CD4-positive, alpha-beta T cell treated with Interleukin-1 beta for 1 hour (primary cell): ENCODE results near the gene MYO5C.
"Not testable (repeated sequence)": the region's sequence is repeated elsewhere in the genome, so short reads cannot be mapped to it uniquely, and the experiment has no call there.

Experiments
- DNase-seq, 2 donors: peaks; one replicate each; pipeline ENCODE4 v3.0.0-alpha.2; 2020 to 2022

MYO5C gene

DNA sequence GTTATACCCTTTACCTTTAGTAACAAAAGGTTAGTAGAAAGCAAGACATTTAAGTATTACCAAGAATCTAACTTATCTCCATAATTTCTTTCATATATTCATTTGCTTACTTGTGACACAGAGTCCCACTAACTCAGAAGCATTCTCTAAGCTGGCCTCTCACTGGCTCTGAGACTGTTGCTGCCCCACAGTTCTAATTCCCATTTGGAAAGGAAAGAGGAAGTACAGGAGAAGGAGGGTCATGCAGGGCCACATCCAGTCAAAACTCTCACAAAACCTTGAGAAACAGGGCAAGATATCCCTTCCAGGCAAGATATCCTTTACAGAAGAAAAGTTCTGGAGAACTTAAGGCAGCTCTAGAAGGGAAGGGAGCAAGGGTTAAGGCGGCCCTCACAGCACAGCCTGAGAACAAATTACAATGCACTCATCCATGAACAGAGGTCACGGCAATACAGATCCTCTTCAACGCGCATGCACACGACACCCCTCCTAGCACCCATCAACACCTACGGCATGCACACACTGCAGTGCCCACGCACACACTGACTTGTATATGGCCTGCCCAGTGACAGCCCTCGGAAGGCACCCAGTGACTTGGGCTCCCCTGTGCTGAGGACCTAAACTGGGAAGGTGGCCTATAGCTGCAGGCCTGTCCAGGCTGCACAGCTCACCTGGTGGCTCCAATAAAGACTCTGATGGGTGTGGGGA, 13.0 kb upstream of the MYO5C start:
- no peak for DNase-seq

DNA sequence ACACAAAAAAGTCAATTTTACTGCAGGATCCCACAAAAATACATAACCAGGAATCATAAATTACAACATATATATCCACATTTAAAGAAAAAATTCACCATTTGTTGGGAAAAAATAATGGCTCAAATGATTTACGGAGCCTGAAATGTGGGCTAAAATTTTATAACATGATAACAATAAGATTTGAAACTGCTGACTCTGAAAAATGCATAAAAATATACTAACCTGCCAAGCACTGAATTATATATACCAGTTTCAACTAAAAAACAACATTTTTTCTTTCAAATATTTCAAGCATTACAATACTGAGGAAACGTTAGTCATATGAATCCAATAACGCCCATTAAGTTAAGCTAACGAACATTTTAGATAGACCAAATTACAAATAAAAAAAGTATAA, 12.2 kb upstream of the MYO5C start:
- no peak for DNase-seq

DNA sequence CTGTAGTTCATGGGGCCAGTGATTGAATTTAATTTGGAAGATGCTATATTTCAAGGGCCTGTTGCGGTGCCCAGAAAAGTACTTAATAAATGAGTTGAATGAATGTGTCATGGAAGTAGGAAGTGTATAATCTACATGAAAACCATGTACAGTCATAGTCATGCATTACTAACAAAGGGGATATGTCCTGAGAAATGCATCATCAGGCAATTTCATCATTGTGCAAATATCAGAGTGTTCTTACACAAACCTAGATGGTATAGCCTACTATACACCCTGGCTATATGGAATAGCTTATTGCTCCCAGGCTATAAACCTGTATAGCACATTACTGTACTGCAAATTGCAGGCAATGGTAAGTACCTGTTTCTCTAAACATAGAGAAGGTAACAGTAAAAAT, 10.7 kb upstream of the MYO5C start:
- DNase-seq = no peak

DNA sequence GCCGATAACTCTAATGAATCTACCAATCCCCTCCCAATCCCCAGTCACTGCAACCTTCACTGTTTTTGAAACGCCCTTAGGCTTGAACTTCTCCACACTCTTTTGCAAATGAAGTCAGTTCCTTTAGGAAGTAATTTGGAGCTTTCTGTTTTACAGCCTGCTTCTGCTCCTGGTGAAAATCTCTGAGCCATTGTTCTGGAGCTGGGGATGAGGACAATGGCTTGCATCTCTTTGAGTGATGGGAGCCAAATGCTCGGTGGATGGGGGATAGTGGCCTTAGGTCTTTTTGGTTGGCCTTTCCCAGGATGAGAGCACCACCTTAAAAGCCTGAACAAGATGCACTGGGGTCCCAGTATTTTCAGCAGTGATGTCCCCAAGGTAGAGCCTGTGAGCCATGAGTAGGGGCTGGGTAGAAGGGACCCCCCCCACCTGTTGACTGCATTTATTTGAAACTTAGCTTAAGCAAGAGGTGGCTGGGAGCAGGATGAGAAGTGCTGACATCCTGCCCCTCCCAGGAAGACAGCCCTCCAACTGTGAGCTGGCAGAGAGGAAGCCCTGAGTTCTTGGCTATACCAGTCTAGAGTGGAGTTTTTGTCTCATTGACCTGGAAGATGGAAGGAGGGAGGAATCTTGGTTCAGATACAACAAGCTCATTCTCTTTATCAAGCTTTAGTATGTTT, 7.6 kb upstream of the MYO5C start:
- DNase-seq = no peak

DNA sequence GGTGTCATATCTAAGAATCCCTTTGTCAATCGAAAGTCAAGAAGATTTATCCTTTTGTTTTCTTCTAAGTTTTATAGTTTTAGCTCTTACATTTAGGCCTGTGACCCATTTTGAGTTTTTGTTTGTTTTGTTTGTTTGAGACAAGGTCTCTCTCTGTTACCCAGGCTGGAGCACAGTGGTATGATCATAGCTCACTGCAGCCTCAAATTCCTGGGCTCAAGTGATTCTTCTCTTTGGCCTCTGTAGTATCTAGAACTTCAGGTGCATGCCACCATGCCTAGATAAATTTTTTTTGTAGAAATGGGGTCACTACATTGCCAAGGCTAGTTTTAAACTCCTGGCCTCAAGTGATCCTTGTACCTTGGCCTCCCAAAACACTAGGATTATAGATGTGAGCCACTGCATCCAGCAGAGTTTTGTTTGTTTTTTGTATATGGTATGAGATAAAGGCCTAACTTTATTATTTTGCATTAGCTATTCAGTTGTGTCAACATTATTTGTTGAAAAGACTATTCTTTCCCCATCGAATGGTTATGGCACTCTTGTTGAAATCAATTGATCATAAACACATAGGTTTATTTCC, 5.8 kb upstream of the MYO5C start:
- no peak for DNase-seq

DNA sequence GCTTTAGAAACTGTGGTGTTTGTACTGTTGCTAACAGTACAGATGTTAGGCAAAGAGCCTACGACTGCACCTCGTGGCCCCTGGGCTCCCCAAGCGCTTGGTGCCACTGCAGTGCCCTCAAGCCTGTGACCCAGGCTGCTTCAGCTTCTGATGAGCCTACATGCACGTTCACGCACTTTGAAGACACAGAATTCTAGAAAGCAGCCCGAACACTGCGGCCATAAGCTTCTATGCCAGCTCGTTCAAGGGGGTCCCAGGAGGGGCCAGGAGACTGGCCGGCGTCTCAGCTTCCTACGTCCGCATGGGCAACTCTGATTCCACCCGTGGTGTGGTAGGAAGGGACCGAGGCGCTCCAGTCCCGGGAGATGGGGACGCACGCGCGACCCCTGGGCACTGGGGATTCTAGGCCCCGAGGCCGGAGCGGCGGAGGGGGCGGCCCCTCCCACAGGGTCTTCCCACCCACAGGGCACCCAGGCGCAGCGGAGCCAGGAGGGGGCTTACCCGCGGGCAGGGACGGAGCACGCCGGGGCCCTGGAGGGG, 653 bp downstream of the MYO5C start:
- DNase-seq = no peak

DNA sequence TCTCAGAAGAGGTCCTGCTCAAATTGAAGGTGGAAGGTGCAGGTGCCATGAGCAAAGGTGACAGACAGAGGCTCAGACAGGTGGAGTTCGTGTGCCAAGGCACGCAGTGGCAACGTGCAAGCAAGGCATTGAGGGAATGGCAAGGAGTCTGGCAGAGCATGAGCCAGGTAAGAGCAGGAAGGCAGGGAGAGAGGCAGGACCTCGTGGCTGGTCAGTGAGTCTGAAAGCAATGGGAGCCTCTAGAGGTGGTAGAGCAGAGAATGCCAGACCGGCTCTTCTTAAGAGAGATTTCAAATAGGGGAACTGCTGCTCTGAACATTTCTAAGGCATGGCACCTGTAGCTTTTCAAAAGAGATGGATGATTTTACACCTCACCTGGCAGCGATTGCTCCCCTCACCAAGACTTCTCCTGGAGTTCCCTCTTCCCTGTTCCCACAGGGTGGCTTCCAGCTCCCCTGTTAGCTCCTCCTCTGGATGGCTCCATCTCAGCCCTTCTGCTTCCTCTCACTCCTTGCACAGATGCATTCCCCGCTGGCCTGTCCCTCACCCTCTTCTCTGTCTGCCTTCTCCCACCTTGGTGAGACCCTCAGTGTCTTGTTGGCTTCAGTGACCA, 2.7 kb downstream of the MYO5C start:
- DNase-seq = no peak

DNA sequence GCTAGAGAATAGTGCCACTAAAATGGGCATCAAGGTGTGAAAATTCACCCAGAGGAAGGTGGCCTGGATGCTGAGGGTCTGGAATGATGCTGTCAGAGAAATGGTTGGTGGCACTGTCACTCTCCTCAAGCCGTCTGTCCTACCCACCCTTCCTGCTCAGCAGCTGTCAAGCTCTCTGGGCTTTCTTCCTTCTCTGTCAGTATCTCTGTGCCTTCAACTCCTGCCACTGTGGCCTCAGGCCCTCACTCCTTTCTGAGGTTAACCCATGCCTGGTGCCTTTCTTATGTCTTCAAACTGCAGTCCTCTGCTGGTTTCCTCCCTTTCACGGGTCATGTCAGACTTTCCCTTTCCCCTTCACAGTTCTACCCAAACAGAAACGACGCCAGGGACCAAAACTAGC, 4.4 kb downstream of the MYO5C start:
- no peak for DNase-seq

DNA sequence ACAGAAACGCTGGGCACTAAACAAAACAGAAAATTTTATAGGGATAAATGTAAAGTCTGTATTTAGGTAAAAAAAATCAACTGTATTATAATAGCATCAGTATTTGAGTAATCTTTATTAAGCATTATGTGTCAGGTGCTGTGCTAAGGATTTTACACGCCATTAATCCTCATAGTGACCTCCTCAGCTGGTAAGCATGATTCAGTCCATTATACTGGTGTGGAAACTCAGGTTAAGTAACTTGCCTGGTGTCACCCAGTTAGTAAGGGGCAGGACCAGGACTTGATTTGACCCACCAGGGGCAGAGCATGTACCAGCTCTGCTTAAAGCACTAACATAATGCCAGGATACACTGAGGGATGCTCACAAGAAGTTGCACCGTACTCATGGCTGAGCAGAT, 4.8 kb downstream of the MYO5C start:
- DNase-seq = no peak

DNA sequence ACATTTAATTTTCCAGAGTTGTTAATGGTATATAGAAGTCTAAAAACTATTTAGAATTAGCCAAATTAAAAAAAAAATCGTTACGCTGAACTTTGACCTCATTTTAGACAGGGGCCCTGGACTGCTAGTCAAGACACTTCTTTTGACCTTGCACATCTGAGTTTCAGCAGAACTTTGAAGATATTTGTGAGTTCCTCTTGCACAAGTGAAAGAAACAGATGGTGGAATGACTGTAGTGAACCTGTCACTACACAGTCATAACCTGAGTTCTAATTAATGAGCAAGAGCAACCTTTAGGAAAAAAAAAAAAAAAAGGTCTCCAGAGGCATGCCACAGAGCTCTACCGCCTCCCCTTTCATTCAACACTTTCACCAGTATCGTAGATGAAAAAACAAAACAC, 5.3 kb downstream of the MYO5C start:
- DNase-seq = no peak

DNA sequence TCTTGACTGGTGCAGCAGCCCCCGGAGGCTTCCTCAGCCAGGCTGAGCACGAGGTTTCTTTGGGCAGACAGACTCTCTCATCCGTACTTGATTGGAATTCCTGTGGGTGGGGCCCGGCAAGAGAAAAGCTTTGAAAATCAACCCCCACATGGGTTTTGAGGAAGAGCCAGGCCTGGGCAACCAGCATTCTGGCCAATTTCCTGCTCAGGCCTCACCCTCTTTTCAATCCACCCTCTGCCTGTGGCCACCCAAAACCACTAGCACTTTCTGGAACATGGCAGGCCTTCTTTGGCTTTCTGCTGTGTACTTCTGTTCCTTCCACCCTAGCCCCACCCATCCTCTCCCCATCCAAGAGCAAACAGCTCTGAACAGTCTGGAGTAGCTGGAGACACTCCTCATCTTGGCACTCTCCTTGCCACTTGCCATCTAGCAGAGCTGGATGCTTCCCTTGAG, 5.9 kb downstream of the MYO5C start:
- no peak for DNase-seq

DNA sequence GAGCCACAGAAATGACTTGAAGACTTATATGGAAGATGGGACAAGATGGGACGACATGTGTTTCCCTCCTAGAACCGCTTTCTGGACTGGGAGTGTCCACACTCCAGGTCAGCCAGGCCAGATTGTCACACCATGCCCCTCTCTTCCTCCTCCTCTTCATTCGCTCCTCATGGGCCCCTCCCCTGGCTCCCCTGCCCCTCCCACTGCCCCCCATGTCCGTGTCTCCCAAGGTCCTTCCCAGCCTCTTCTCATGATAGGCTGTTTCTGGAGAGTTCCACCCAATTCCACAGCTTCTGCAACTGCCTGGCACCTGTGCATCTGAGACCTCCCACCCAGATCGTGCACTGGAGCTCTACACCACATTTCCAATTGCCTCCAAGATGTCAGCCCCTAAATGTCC, 6.6 kb downstream of the MYO5C start:
- DNase-seq = no peak

DNA sequence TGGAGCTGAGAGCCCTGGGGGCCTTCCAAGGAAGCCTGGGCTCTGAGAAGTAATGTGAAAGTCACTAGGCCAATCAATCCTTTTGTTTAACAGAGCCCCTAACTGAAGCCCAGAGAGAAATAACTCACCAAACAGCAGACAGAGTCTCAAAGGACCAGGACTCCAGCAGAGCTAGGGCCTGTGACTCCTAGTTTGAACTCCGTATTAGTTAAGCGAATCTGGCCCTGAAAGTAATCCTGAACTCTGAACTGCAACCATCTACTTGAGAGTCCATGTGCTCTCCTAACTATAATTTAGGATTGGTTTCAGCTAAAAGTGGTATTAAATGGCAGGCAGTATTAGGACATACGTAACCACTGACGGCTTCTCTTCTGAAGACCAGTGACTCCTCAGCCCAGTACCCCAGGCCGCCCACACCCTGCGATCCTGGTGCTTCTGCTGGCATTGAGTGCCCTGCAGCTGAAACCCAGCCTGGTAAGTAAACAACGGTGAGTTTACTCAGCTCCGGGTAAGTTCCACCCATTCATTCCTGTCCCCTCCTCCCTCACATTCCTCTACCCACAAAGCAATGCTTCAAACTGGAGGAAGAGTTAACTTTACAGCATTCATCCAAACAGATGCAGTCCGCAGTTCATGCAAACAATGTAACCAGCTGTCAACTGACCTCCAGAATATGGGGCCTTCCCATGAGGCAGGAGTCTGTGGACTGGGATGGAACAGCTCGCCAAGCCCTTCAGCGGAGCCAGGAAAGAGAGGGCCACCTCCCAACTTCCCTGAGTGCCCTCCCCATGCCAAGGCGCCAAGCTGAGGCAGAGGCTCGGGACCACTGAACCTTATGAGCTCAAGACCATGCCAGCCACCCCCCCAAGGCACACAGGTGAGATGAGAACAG, 7.3 kb downstream of the MYO5C start:
- no peak for DNase-seq

DNA sequence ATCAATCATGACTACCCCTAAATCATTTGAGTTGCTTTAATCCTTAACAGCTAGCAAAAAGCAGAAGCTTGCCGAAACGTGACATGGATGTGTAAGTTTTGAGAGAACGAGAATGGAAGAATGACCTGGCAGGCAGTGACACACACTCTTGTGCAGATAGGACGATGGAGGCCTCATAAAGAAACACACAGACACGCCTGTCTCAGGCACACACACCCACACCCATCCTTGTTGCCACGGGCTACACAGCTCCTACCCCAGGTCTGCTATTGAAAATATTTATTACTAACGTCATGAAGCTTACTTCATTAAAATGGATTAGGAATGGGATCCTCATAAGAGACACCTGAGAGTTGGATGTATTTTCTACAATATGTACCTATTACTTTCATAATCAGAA, 8.5 kb downstream of the MYO5C start:
- DNase-seq = no peak

DNA sequence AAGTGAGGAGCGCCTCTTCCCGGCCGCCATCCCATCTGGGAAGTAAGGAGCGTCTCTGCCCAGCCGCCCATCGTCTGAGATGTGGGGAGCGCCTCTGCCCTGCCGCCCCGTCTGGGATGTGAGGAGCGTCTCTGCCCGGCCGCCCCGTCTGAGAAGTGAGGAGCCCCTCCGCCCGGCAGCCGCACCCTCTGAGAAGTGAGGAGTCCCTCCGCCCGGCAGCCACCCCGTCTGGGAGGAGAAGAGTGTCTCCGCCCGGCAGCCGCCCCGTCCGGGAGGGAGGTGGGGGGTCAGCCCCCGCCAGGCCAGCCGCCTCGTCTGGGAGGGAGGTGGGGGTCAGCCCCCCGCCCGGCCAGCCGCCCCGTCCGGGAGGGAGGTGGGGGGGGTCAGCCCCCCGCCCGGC, 9.7 kb downstream of the MYO5C start:
- DNase-seq = not testable (repeated sequence)

DNA sequence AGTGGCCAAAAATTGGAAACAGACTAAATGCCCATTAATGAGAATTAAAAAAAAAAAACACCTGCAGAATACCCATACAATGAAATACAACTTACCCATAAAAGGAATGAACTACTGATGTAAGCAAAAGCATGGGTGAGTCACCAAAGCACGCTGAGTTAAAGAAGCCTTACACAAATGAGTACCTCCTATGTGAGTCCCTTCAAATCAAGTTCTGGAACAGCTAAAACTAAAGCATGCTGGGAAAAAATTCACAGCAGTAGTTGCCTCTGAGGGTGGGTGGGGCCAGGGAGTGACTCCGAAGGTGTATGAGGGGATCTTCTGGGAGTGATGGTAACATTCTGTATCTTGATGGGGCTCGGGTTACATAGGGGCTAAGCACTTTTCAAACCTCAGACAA, 11.4 kb downstream of the MYO5C start:
- no peak for DNase-seq

DNA sequence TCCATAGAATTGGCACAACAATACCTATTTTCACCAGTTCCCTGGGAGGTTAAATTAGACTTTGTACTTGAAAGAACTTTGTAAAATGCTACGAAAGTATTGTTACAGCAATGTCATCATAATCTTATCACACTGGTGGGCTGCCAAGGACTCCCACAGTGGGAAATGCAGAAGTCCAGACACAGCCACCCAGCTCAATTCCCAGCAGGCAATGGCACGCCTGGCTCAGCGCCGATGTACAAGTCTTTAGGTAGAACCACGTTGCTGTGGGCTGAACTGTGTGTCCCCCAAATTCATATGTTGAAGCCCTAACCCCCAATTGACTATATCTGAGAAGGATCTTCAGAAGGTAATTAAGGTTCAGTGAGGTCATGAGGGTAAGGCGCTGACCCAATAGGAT, 12.3 kb downstream of the MYO5C start:
- no peak for DNase-seq

DNA sequence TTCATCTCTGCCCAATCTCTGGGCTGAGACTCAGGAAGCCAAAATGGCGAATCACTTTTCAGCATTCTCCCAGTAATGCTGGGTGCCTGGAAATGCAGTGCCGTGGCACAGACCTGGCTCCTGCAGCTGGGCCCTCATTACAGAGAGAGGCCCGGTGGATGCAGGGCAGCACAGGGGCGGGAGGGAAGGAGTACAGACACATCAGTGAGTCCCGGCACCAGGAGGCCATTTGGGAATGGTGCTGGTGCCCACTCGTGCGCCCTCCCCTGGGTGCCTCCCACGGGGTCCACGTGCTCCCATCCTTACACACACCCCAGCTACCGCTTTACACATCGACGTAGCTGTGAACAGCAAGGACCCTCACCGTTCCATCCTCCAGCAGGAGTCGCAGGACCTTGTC, 13.2 kb downstream of the MYO5C start:
- DNase-seq = no peak

DNA sequence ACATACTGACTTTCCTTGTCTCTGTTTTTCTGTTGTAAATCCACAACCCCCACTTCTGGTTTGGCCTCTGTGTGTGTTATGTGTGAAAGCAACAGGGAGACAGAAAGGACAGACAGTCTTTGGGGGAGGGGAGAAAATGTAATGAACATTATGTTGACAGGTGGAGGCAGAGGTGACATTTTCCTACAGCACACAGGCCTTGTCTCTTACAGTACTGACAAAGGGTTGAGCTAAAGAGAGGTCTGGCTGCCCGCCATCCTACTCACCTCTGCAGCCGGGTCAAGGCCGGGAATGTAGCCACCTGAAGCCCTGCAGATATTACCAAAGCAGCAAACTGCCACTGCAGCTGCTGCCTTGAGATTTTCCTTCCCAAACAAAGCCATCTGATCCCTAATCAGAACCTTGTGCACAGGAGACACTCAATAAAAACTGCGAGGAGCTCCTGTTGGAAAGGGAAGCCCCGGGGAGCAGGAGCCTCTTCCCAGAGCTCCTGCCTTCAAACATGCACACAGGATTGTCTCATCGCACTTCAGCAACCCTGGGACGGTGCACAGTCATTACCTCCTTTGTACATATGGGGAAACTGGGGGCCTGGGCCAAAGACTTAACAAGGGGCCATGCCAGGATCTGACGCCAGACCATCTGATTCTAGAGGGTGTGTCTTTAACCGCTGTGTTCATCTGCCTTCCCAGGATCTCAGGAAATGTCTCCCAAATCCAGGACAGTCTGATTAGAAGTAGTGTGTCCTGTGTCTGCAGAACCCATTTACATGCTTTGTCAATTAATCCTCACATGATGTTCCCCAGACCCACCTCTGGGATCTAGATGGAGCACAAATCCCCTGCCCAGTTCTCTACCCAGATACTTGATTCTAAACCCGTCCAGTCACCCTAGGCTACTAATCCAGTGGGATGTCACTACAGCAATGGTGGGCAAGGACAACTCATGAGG, 14.2 kb downstream of the MYO5C start:
- DNase-seq = no peak

DNA sequence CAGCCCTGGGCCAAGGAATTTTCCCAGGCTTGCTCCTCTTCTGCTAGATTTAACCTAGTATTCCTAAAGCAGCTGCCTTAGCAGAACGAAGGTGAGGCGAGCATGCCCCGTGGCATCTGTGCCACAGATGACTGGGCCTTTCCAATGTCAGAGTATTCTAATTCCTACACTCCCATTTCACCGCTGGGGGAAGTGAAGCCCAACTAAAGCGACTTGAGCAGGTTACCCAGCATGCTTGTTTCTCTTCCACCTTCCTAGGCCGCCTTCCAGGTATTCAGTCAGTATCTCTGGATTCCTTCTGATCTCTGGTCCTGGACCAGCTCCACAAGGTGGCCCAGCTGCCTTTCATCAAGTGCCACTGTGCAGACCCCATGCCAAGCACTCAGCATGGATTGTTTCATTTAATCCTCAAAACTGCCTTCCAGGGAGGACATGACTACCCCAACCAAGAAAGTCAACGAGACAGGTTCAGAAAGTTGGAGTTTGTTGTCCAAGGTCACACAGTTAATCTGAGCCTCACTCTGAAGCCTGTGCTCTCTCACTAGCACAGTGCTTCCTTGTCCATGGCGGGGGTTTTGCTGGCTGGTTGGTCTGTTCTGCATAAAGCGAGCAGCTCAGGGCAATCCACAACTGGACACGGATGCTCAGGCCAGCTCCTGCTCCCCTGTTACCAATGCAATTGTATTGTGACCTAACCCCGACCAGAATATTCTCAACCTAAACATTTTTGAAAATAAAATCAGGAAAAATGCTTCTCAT, 15.1 kb downstream of the MYO5C start:
- DNase-seq = no peak
